AG09309 (cell line): ENCODE results near the gene RCAN1.
"Not testable (repeated sequence)": the region's sequence is repeated elsewhere in the genome, so short reads cannot be mapped to it uniquely, and the experiment has no call there.

Experiments used
- DNase-seq: peaks from one replicate; pipeline ENCODE4 v3.0.0-alpha.2; 2010; ENCODE audit warnings: low read depth
- H3K4me3 ChIP-seq: 2 replicates; pipeline ENCODE4 v1.5.1; 2011; ENCODE audit warnings: mild to moderate bottlenecking, low read depth, low read length, moderate library complexity; ENCODE audit not compliant: control insufficient read depth
- CTCF ChIP-seq: IDR thresholded peaks from 2 replicates; pipeline ENCODE4 v1.5.1; 2011; ENCODE audit warnings: mild to moderate bottlenecking, low read depth, low read length, inconsistent platforms; ENCODE audit not compliant: insufficient read depth, control insufficient read depth; ENCODE audit errors: missing control alignments

RCAN1 gene

GRCh38 chr21:34574601-34575529, 40.0 kb downstream of the RCAN1 start:
- TF ChIP-seq CTCF: no peak
- DNase-seq: no peak
- no peak overlapping the region for H3K4me3 ChIP-seq

GRCh38 chr21:34571994-34572393, 42.9 kb downstream of the RCAN1 start:
- no peak for DNase-seq
- no peak for TF ChIP-seq CTCF
- no peak overlapping the region for H3K4me3 ChIP-seq

- no peak for TF ChIP-seq CTCF
- H3K4me3 ChIP-seq: no peak overlapping the region
- no peak for DNase-seq
Observed at GRCh38 chr21:34570313-34570712, 44.6 kb downstream of the RCAN1 start.

- no peak for DNase-seq
- no peak overlapping the region for H3K4me3 ChIP-seq
- no peak for TF ChIP-seq CTCF
Observed at GRCh38 chr21:34569381-34569979, 45.4 kb downstream of the RCAN1 start.

GRCh38 chr21:34568801-34569200, 46.1 kb downstream of the RCAN1 start:
- not testable (repeated sequence) for H3K4me3 ChIP-seq, DNase-seq

- H3K4me3 ChIP-seq: no peak overlapping the region
- no peak for TF ChIP-seq CTCF
- DNase-seq: no peak
Observed at GRCh38 chr21:34567604-34568155, 47.2 kb downstream of the RCAN1 start.

GRCh38 chr21:34565238-34565637, 49.7 kb downstream of the RCAN1 start:
- H3K4me3 ChIP-seq: no peak overlapping the region
- TF ChIP-seq CTCF: no peak
- no peak for DNase-seq

GRCh38 chr21:34563370-34563769, 51.5 kb downstream of the RCAN1 start:
- H3K4me3 ChIP-seq, DNase-seq: not testable (repeated sequence)
